HuH-7 (cell line): ENCODE measurements around the gene SLC45A1.

Experiments
- DNase-seq: peaks from one replicate; pipeline ENCODE4 v3.0.0; 2011; ENCODE audit warnings: low spot score

SLC45A1 gene

DNA sequence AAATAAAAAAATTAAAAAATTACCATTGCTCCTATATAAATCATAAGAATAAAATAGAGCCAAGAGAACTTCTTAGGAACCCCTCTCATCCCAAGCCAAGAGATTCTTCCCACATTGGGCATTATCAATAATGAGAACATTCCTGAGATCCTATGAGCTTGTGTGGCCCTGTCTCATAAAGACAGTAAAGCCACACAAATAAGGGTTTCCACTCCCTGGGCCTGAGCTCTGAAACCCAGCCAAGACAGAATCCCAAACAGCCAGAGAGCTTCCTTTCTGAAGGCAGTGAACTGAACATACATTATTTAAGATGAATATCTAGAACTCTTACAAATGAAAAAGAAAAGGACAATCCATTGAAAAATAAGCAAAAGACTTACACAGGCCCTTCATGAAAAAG lies 68.3 kb downstream of the SLC45A1 start:
- no peak for DNase-seq

DNA sequence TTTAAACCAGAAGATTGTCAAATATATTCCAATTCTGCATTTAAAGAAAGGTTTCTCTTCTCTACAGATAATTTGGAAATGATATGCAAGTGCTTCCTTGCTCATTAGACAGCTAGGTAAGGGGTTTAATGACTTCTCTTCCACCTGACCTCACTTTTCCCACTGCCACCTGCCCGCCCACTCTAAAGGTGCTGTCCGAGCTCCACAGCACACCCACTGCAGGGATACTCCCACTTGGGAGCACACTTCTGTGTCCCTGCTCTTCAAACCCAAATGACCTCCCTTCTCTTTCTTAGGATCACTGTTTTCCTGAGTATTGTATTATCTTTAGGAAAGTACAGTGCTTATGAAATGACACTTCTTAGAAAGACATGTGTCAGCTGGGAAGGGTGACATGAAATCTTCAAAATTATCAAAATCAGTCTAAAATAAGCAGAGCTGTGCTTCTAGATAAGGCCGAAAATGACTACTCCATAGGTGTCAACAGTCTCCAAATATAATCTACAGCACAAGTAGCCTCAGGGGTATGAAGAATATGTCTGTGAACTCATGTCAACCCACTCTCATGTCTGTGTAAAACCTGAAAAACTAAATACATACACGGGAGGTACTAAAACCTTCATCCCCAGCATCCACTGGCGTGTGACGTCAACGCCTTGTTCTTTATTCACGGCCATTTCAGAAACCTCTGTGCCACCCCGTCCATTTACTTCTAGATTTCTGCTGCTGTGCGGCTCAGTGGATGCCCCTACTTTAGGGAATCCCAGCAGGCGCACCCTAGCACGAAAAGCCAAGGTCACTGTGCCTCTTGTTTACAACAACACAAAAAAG lies 71.0 kb downstream of the SLC45A1 start:
- no peak for DNase-seq

DNA sequence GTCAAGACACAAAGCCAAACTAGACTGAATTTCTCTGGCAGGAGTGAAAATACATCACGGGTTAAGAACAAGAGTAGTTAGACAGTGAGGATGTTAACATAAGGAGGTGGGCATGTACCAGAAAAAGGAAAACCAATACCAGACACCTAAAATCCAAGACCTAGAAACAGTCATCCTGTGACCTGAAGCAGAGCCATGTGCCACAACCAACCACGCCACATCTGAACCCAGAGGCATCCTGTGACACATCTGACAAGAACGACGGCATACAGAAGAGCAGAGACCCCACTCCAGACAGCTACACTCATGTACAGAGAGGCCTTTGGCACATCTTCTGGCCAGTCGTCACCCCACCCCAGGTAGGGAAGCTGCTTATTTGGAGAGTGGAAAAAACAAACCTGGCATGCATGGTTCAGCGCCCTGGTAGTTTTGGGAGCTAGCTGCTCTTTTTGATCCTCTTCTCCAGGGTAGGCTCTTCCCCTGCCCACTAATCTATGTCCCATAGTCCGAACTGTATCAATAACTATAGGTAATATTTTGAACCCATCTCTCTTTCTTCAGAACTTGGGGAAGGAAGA lies 72.1 kb downstream of the SLC45A1 start:
- DNase-seq: no peak

DNA sequence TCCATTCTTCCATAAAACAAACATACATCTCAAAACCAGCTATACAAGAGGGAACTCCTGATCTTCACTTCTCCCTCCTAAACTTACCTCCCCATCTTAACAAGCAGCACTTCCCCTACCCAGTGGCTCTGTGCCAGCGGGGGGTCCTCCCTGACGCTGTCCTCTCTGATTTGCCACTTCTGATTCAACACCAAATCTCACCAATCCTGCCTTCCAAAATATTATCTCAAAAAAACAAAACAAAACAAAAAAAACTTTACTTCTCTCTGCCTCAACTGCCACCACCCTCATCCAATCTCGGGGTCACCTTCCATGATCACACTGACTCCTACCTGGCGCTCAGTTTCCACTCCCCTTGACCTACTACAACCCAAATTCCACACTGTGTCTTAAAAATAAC lies 72.8 kb downstream of the SLC45A1 start:
- no peak for DNase-seq

DNA sequence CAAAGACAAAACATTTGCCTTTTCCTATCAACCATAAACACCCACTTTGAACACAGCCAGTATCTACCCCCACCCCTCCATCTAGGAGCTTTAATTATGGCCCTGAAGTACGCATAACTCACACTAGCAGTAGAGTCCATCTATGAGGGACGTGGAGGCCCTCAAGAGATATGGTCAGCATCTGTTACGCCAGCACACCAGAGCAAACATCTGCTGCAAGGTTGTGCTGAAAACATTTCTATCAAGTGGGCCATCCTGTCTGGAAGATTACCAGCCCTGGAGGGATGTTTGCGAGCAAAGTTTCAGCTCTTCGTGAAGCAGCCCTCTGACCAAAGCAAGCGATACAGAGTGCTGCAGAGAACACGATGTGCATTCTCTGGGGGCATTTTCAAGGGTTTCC lies 74.6 kb downstream of the SLC45A1 start:
- no peak for DNase-seq
